HG03460 (cell line): ENCODE data around the gene WDR37.
"Not testable (repeated sequence)": the region's sequence is repeated elsewhere in the genome, so short reads cannot be mapped to it uniquely, and the experiment has no call there.

Experiments
- ATAC-seq: cut with Tn5 transposase; IDR thresholded peaks from one replicate; pipeline ENCODE4 v1.9.1; 2021; ENCODE audit not compliant: unreplicated experiment

The WDR37 gene

DNA sequence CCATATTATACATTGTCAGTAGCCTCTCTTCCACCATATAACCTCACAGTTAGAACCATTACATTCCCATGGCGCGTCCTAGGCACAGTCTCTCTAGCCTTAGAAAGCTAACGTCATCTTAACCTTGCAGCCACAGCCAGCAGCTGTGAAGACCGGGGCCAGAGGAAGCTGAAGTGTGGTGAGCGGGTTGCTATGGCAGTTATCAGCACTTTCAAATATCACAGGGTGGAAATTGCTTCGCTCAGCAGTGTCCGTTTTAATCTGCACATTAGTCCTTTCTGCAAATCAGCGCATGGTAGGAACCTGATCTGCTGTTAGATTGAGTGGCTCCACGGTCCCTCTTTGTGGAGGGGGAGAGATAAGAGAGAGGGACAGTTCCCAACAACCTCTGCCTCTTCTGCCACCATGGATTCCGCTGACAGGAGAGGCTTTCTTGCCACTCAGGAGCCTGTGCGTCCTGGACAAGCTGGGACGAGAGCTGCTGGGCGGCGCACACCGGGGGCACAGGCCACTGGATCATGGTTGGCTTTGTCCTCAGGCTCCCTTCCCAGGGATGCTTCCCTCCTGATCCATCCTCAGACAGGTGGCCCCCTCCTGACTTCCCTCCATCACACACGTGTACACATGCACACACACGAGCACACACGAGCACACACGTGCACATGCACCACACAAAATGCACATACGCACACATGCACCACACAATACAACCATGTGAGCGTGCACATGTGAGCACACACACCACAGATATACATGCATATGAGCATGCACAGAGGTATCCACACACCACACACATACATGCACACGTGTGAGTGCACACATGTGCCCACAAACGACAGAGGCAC, 93.8 kb downstream of the WDR37 start:
- no peak for ATAC-seq

- ATAC-seq = no peak
These were observed 94.4 kb downstream of the WDR37 start for GRCh38 chr10:1150638-1150955.

- ATAC-seq = no peak
These were observed 95.2 kb downstream of the WDR37 start for GRCh38 chr10:1151076-1152033.

- no peak for ATAC-seq
These were observed 96.4 kb downstream of the WDR37 start for GRCh38 chr10:1152386-1153250.

- no peak for ATAC-seq
These were observed 97.1 kb downstream of the WDR37 start for GRCh38 chr10:1153251-1153763.

- ATAC-seq = no peak
These were observed 97.7 kb downstream of the WDR37 start for GRCh38 chr10:1153805-1154351.

GRCh38 chr10:1154531-1155295, 98.5 kb downstream of the WDR37 start:
- ATAC-seq = no peak

DNA sequence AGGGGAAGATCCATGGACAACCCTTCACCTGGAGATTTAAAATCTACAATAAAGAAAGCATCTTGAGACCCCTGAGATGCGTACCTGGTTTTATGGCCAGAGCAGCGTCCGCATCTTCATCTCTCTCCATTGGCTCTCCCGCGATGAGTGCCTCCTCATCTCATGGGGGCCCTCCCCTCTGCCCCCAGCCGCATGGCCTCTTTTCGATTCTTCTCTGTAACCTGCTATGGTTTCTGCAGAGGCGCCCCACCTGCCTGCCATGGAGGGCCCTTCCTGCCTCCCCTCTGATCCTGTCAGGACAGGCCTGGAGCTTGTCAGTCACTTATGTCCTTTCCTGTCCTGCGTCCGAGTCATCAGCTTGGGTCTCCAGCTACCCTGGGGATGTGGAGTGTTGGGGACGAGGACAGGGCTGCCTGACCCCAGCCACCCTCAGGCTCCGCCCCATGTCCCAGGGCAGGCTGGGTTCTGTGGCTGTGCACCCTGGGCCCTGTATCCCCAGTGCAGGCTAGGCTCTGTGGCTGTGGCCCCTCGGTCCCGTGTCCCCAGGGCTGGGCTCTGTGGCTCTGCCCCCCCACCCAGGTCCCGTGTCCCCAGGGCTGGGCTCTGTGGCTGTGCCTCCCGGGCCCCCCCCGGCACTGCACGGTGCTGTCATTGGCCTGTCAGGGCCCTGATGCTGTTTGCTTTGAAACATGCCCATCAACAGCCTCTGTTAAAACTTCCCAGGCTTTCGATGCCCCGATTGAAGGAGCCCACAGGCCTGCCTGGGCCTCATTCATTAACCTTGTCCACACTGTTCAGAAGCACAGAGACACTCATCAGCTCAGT, 99.8 kb downstream of the WDR37 start:
- ATAC-seq = no peak

DNA sequence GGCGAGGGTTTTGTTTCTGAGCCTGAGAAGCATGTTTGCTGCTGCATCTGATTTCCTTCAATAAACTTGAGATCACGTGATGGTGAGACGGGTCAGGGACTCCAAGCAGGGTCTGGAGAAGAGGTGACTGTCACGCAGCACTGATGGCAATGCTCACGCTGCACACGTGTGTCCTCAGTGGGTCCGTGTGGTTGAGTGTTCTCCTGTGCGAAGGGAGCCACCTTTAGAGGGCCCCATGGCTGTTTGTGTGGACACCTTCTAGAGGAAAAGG, 100.4 kb downstream of the WDR37 start:
- ATAC-seq = no peak

DNA sequence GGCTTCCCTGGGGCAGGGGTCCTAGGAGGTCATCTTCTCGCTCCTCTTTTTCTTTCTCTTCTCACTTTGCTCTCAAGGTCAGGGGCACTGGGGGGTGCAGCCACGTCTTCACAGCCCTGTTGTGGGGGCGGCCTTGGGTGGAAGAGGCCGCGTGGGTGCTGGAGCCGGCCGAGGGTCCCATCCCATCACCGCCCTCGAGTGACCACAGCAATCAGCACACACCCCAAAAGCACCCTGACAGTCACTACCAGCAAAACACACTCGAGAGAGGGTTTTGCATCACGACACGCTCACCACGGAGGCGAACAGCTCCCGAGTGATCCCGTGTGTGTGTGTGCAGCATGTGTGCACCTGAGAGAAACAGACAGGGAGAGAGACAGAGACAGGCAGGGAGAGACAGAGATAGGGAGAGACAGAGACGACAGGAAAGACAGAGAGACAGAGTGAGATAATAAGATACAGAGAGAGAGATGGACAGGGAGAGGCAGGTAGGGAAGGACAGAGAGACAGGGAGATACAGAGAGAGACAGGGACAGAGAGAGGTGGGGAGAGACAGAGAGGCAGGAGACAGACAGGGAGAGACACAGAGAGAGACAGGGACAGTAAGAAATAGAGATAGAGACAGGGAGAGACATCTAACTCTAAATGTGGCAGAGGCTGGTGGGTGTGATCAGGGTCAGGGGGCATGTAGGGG, 100.9 kb downstream of the WDR37 start:
- ATAC-seq = no peak

DNA sequence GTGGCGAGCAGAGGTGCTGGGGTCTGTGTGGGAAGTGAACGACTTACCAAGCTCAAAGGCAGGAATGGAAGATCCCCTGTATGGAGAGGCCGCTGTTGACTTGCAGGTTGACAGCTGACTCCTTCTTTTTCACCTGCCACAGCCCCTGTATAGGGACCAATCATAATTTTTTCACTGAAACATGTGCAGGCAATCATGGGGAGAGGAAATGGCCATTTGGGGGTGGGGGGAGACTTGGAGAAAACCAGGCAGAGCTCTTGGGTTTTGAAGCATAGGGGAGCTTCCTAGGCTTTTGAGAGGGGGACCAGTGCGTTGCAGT, 101.4 kb downstream of the WDR37 start:
- ATAC-seq = no peak

GRCh38 chr10:1158066-1158465, 101.9 kb downstream of the WDR37 start:
- ATAC-seq = no peak

GRCh38 chr10:1158536-1158935, 102.4 kb downstream of the WDR37 start:
- not testable (repeated sequence) for ATAC-seq

DNA sequence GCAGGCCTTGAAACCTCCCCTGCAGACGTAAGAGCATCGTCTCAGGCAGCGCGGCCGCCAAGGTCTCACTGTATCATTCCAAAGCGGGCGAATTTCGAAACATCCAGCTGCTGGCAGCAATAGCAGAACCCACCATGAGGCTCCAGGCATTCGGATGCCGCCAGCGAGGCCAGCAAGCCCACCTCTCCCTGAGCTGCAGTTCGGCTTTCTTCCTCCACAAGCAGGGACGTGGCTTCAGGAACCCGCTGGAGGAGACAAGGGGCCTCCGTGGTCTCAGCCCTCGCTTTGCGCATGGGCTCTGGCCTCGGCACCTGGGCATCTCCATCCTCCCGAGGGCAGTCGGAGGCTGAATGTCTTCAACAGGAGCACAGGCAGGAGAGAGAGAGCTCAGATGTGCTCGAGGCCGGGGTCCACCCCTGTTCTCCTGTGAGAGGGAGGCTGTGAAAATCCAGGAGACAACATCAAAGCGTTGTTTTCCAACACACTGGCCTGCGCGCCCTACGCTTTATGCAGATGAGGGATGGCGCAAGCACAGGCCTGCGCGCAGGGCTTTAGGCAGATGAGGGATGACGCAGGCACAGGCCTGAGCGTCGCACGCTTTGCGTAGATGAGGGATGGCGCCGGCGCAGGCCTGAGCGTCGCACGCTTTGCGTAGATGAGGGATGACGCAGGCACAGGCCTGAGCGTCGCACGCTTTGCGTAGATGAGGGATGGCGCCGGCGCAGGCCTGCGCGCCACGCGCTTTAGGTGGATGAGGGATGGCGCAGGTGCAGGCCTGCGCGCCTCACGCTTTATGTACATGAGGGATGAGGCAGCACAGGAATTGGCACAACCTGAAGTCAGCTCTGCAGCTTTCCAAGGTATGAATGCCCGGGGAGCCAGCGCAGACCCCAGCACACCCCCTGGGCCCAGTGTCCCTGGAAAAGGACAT, 103.2 kb downstream of the WDR37 start:
- ATAC-seq = no peak

DNA sequence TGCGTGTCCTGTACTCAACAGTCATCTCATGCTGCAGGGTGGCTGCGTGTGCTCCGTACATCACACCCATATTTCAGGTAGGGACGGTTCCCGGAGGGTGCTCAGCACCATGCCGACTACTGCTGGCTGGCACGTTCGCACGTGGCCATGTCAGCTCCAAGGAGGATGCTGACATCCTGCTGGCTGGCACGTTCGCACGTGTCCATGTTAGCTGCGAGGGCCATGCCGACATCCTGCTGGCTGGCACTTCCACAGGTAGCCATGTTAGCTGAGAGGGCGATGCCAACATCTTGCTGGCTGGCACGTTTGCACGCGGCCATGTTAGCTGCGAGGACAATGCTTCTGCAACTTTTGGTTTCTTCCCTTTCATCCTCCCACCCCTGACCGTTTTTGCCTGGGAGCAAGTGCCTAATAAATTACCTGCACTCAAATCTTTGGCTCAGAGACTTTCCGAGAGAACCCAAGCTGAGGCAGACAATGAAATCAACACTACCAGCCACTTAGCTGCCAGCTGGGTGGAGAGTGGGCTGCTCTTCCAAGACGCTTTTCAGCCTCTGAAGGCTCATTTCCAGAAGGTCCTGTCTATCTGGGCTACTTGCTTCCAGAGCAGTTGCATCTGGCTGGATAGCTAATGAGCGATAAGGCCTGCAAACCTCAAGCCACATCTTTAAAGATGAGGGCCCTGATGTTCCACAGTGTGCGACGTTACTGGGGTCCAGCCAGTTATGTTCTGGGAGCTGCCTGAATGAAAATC, 104.6 kb downstream of the WDR37 start:
- ATAC-seq = no peak

- ATAC-seq = not testable (repeated sequence)
These were observed 105.1 kb downstream of the WDR37 start for GRCh38 chr10:1161315-1161673.
